HepG2 (cell line): ENCODE results near the gene TMEM236. TPM values are rescaled to one million over a fixed set of nuclear protein-coding genes. Genes with fewer than 3 reads are reported as not detected.
A peak's percentile ranks its signal among the peaks of the same experiment; 100 is the strongest.

Source experiments
- BCL6 ChIP-seq: IDR thresholded peaks from 2 replicates; pipeline ENCODE4 v1.6.1; 2016; ENCODE audit warnings: missing genetic modification reagents, missing compliant biosample characterization
- BHLHE40 ChIP-seq: IDR thresholded peaks from 2 replicates; pipeline ENCODE4 v1.6.1; 2011; ENCODE audit warnings: low read length, improper control_type of control experiment
- CSRNP2 ChIP-seq: sonication (generic); formaldehyde crosslinking; conservative IDR thresholded peaks from 2 replicates; pipeline ENCODE4 v1.8.0; 2022; ENCODE audit warnings: low read depth, missing genetic modification reagents
- EP300 ChIP-seq, 3 experiments: sonication (generic) in 1 of 3; formaldehyde crosslinking in 1 of 3; IDR thresholded peaks; 2 replicates each; pipeline versions ENCODE4 v1.5.1 to v1.6.1; 2011 to 2020; ENCODE audit warnings: low read depth in 2 of 3, low read length in 2 of 3, borderline replicate concordance in 1 of 3, improper control_type of control experiment in 1 of 3, mild to moderate bottlenecking in 1 of 3, missing genetic modification reagents in 1 of 3, moderate library complexity in 1 of 3
- HNRNPL ChIP-seq: fragments of 200-400 bp; formaldehyde crosslinking; IDR thresholded peaks from 2 replicates; pipeline ENCODE4 v1.6.1; 2017; ENCODE audit warnings: mild to moderate bottlenecking, low read depth, low read length
- MEIS1 ChIP-seq: sonication (generic); formaldehyde crosslinking; IDR thresholded peaks from 2 replicates; pipeline ENCODE4 v1.9.0; 2021; ENCODE audit warnings: mild to moderate bottlenecking, missing genetic modification reagents, moderate library complexity, borderline replicate concordance
- PITX1 ChIP-seq: sonication (generic); formaldehyde crosslinking; IDR thresholded peaks from 2 replicates; pipeline ENCODE4 v1.5.1; 2020; ENCODE audit warnings: mild to moderate bottlenecking, missing genetic modification reagents
- RNF2 ChIP-seq: fragments of 450-650 bp; conservative IDR thresholded peaks from 2 replicates; pipeline ENCODE4 v1.6.1; 2016; ENCODE audit warnings: low read depth
- SRSF4 ChIP-seq: fragments of 200-400 bp; formaldehyde crosslinking; IDR thresholded peaks from one replicate; pipeline ENCODE4 v1.6.1; 2018; ENCODE audit warnings: mild to moderate bottlenecking, low read depth, low read length, moderate library complexity; ENCODE audit not compliant: poor library complexity, severe bottlenecking
- TCF7L2 ChIP-seq: IDR thresholded peaks from 2 replicates; pipeline ENCODE4 v1.6.1; 2011; ENCODE audit warnings: mild to moderate bottlenecking, low read depth, low read length, moderate library complexity
- TFAP4 ChIP-seq: sonication (generic); IDR thresholded peaks from 2 replicates; pipeline ENCODE4 v1.6.1; 2016; ENCODE audit warnings: low read depth, borderline replicate concordance
- ZBTB25 ChIP-seq: IDR thresholded peaks from 2 replicates; pipeline ENCODE4 v1.6.1; 2018; ENCODE audit warnings: missing genetic modification reagents
- ZNF282 ChIP-seq: fragments of 450-650 bp; IDR thresholded peaks from 2 replicates; pipeline ENCODE4 v1.6.1; 2018; ENCODE audit not compliant: partially characterized antibody
- ZNF329 ChIP-seq: sonication (generic); formaldehyde crosslinking; IDR thresholded peaks from 2 replicates; pipeline ENCODE4 v1.9.0; 2021; ENCODE audit warnings: low read depth, mild to moderate bottlenecking, missing genetic modification reagents
- ZNF609 ChIP-seq: sonication (generic); formaldehyde crosslinking; IDR thresholded peaks from 2 replicates; pipeline ENCODE4 v1.4.0; 2020; ENCODE audit warnings: mild to moderate bottlenecking, missing genetic modification reagents, borderline replicate concordance
- ZNF788 ChIP-seq: sonication (generic); formaldehyde crosslinking; IDR thresholded peaks from 2 replicates; pipeline ENCODE4 v1.5.0; 2020; ENCODE audit warnings: mild to moderate bottlenecking, missing genetic modification reagents, borderline replicate concordance
- polyA plus RNA-seq, 8 experiments: library from polyadenylated mRNA; depleted of rRNA in 3 of 8; stranded (reverse) in 7 of 8; unstranded in 1 of 8; fragments of >200 nt; fragmentation: Illumina TruSeq in 4 of 8; extraction: Trizol in 4 of 8; gene quantifications; 2 replicates each; pipeline versions ENCODE4 v1.2.1 to v1.2.3, GENCODE V29; 2011 to 2016; ENCODE audit warnings: low read depth in 4 of 8, missing spikeins in 1 of 8, mixed read lengths in 1 of 8; ENCODE audit not compliant: insufficient read depth in 1 of 8
- total RNA-seq, 5 experiments: library from RNA; depleted of rRNA; stranded (reverse); fragments of >200 nt; fragmentation: Illumina TruSeq; extraction: Trizol; gene quantifications; 2 replicates each; pipeline ENCODE4 v1.2.3, GENCODE V29; 2016; ENCODE audit warnings: low read depth in 1 of 5

TMEM236 gene
- total and polyA plus RNA-seq, 2 of the 13 experiments (the other 11 are each of a cell fraction or from before 2014, with no cell fraction given) = 0.04 to 0.08 TPM

- no peak for TF ChIP-seq SRSF4
- TF ChIP-seq ZNF329 (CRISPR knock-in tag) = no peak
- peak; percentile 66 for TF ChIP-seq BHLHE40
- TF ChIP-seq HNRNPL = no peak
- peak; percentile 46; the same call in 1 of the 2 replicates for TF ChIP-seq TFAP4
- TF ChIP-seq ZNF609 (CRISPR knock-in tag) = peak; percentile 70; the same call in 1 of the 2 replicates
- TF ChIP-seq ZNF788 = no peak
- TF ChIP-seq MEIS1 (CRISPR knock-in tag) = no peak
- TF ChIP-seq RNF2 = no peak
- 0 out of 2 replicates have a peak, but pooled peaks have one; percentile 34 for TF ChIP-seq PITX1
- TF ChIP-seq EP300 (IDR thresholded peaks at IDR 0.05; ENCODE audit: low read depth in 2 of 2, low read length in 2 of 2) = 0 out of 4 replicates have a peak, but pooled peaks of 1 of the 2 experiments have one; percentile 6
- no peak for TF ChIP-seq EP300 (CRISPR knock-in tag; IDR thresholded peaks at IDR 0.05; ENCODE audit: borderline replicate concordance)
- no peak for TF ChIP-seq BCL6 (CRISPR knock-in tag)
- peak; percentile 57; the same call in 1 of the 2 replicates for TF ChIP-seq TCF7L2
- no peak for TF ChIP-seq ZBTB25 (CRISPR knock-in tag)
- TF ChIP-seq CSRNP2 = no peak
- no peak for TF ChIP-seq ZNF282
Measured at GRCh38 chr10:17793823-17794644, 42.0 kb downstream of the TMEM236 start (continued).
